ENCODE data around the gene ERC2. TPM values are rescaled to one million over a fixed set of nuclear protein-coding genes. Genes with fewer than 3 reads are reported as not detected.

The ERC2 gene
- total RNA-seq, 1 donor from 2014 or later = under 0.01 TPM

DNA sequence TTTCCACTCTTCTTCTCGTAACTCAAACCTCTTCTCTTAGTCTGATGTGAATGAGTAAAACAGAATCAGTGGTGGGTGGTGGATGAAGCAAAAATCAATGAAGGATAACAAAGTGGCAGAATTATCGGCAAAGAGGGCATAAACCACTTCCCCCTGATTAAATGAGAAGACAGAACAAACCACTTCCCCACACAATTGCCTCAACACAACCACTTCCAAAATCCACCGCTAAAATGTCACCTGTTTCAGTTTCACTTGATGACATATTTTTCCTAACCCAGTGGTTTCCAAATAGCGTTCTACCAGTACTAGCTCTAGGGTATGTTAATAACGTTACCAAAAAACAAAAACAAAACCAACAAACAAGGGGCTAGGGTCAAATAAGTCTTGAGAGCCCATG, 502.5 kb downstream of the ERC2 start:
- DNase-seq (ENCODE audit: low read depth) = no peak
- TF ChIP-seq, protein P1, sequence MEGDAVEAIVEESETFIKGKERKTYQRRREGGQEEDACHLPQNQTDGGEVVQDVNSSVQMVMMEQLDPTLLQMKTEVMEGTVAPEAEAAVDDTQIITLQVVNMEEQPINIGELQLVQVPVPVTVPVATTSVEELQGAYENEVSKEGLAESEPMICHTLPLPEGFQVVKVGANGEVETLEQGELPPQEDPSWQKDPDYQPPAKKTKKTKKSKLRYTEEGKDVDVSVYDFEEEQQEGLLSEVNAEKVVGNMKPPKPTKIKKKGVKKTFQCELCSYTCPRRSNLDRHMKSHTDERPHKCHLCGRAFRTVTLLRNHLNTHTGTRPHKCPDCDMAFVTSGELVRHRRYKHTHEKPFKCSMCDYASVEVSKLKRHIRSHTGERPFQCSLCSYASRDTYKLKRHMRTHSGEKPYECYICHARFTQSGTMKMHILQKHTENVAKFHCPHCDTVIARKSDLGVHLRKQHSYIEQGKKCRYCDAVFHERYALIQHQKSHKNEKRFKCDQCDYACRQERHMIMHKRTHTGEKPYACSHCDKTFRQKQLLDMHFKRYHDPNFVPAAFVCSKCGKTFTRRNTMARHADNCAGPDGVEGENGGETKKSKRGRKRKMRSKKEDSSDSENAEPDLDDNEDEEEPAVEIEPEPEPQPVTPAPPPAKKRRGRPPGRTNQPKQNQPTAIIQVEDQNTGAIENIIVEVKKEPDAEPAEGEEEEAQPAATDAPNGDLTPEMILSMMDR (IDR thresholded peaks at IDR 0.05; ENCODE audit: insufficient read depth, low read length, severe bottlenecking) = no peak
- H3K27me3 ChIP-seq (ENCODE audit: control insufficient read depth, insufficient read depth, low read length) = no peaks in the 10 kb centered on the region
- no peak overlapping the region for H3K4me3 ChIP-seq (ENCODE audit: low read depth, low read length)
- no peaks in the 10 kb centered on the region for H3K36me3 ChIP-seq (ENCODE audit: control insufficient read depth, insufficient read depth, low read length)
- FAIRE-seq = no peak

DNA sequence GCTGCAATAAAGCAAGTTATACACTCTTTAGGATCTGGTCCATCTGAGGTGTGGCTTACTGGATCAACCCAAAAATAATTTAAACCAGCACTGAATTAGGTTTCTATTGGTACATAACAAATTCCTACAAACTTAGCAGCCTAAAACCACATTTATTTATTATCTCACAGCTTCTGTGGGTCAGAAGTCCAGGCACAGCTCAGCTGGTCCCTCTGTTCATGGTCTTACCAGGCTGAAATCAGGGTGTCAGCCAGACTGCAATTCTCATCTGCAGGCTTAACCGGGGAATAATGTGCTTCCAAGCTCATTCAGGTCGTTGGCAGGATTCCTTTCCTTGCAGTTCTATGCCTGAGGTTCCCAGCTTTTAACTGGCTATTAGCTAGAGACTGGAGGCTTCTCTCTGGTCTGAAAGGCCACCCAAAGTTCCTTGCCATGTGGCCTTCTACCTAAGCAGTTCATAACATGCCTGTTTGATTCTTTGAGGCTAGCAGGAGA, 503.7 kb downstream of the ERC2 start:
- DNase-seq (ENCODE audit: low read depth) (no peak), FAIRE-seq (no peak)
- Histone ChIP-seq H3K36me3 (ENCODE audit: control insufficient read depth, insufficient read depth, low read length) (no peaks in the 10 kb centered on the region), H3K4me3 (ENCODE audit: low read depth, low read length) (no peak overlapping the region), H3K27me3 (ENCODE audit: control insufficient read depth, insufficient read depth, low read length) (no peaks in the 10 kb centered on the region)
- TF ChIP-seq, protein P1 (IDR thresholded peaks at IDR 0.05; ENCODE audit: insufficient read depth, low read length, severe bottlenecking) = no peak

DNA sequence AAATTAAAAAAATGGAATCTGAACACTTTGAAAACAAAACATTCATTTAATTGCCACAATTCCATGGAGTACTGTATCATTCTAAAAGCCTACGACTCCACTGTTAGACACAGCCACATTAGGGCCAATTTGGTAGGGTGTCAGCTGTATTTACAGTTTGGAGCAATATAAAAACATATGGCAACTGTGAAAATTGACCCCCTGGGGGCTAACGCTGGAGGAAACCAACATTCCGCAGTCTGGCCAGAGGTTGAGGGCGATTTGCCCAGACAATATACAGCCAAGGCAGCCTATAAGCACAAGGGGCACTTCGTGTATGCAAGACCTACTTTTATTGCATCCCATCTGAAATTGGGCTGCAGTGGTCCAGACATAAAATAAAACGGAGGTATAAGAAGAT, 504.7 kb downstream of the ERC2 start:
- TF ChIP-seq, protein P1 (IDR thresholded peaks at IDR 0.05; ENCODE audit: insufficient read depth, low read length, severe bottlenecking) = no peak
- Histone ChIP-seq H3K27me3 (ENCODE audit: control insufficient read depth, insufficient read depth, low read length) (no peaks in the 10 kb centered on the region), H3K36me3 (ENCODE audit: control insufficient read depth, insufficient read depth, low read length) (no peaks in the 10 kb centered on the region), H3K4me3 (ENCODE audit: low read depth, low read length) (no peak overlapping the region)
- FAIRE-seq = no peak
- DNase-seq (ENCODE audit: low read depth) = no peak

DNA sequence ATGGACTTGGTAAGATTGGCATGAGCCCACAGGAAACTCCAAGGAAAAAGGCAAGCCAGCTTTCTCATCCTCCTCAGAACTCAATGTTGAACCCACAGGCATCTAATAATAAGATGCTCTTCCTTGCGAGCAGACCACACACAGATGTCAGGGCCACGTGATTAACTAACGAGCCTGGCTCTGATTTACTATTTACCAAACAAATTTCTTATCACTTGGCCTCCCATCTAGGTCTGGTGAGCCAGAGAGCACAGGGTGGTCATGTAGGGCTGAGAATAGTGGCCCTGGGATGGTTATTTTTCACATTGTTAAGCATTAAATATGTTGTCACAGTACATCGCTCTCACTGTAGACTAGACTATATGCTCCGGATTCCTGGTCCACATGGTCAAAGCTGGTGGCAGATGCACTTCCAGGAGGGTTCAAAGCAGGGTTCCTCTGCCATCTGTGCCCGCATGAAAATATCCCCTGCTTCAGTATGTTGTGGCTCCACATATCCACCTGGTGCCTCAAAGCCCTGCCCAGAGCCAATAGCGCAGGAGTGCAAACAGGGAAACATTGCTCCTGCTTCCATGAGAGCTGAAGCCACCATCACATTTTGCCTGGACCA, 508.7 kb downstream of the ERC2 start:
- FAIRE-seq (peak; percentile 18), DNase-seq (ENCODE audit: low read depth) (no peak)
- Histone ChIP-seq H3K27me3 (ENCODE audit: control insufficient read depth, insufficient read depth, low read length) (no peaks in the 10 kb centered on the region), H3K4me3 (ENCODE audit: low read depth, low read length) (no peak overlapping the region), H3K36me3 (ENCODE audit: control insufficient read depth, insufficient read depth, low read length) (no peaks in the 10 kb centered on the region)
- TF ChIP-seq, protein P1 (IDR thresholded peaks at IDR 0.05; ENCODE audit: insufficient read depth, low read length, severe bottlenecking) = no peak

DNA sequence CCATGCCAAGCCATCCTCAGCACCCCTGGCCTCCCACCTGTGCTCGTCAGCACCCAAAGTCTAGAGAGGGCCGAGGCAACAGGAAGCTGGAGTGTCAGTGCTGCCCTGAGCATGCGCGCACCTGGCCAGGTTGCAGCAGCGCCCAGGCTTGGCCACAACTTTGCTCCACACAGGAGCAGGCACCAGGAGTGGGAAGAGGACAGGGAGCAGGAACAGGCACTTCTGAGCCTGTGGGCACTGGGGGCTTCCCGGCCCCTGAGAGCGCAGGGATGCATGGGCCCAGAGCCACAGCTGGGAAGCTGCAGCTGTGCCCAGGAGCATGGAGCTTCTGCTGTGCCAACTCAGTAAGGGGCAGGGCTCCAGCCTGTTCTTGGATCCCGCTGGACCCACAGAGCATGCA, 509.7 kb downstream of the ERC2 start:
- Histone ChIP-seq H3K36me3 (ENCODE audit: control insufficient read depth, insufficient read depth, low read length) (no peaks in the 10 kb centered on the region), H3K27me3 (ENCODE audit: control insufficient read depth, insufficient read depth, low read length) (no peaks in the 10 kb centered on the region), H3K4me3 (ENCODE audit: low read depth, low read length) (no peak overlapping the region)
- TF ChIP-seq, protein P1 (IDR thresholded peaks at IDR 0.05; ENCODE audit: insufficient read depth, low read length, severe bottlenecking) = no peak
- DNase-seq (ENCODE audit: low read depth) = no peak
- FAIRE-seq = no peak
